WTC11 (cell line): Measurements from ENCODE around the gene SWT1. TPM values are rescaled to one million over a fixed set of nuclear protein-coding genes. Genes with fewer than 3 reads are reported as not detected.

Experiments used
- ATAC-seq: fragments of 200-7000 bp; cut with Tn5 transposase; 2 replicates; pipeline ENCODE4 v1.10.0; 2021; ENCODE audit warnings: mild to moderate bottlenecking, moderate library complexity
- CTCF ChIA-PET: fragments of 300-600 bp; sonication (Branson Sonifier 250); formaldehyde crosslinking; loops from one replicate; lab custom pipeline; 2021; ENCODE audit warnings: antibody characterized with exemption; lab: Charles Lee
- POLR2A ChIA-PET: fragments of 350-600 bp; sonication (Branson Sonifier 250); formaldehyde crosslinking; loops from one replicate; lab custom pipeline; 2021; ENCODE audit warnings: antibody characterized with exemption; lab: Charles Lee
- DNase-seq: peaks from one replicate; pipeline ENCODE4 v3.0.0; 2021; ENCODE audit warnings: low spot score
- H3K27ac Mint-ChIP-seq: 2 replicates; pipeline ENCODE4 v1.8.0; 2021; ENCODE audit warnings: mixed read lengths
- H3K27me3 Mint-ChIP-seq: 2 replicates; pipeline ENCODE4 v1.8.0; 2021; ENCODE audit warnings: low read depth, mild to moderate bottlenecking, moderate library complexity, mixed read lengths
- H3K36me3 Mint-ChIP-seq: 2 replicates; pipeline ENCODE4 v1.8.0; 2021; ENCODE audit warnings: mixed read lengths
- H3K4me1 Mint-ChIP-seq: 2 replicates; pipeline ENCODE4 v1.8.0; 2022; ENCODE audit warnings: mixed read lengths
- H3K4me3 Mint-ChIP-seq: 2 replicates; pipeline ENCODE4 v1.8.0; 2021; ENCODE audit warnings: mild to moderate bottlenecking, moderate library complexity, mixed read lengths
- H3K9me3 Mint-ChIP-seq: 2 replicates; pipeline ENCODE4 v1.8.0; 2021; ENCODE audit warnings: mixed read lengths
- CBFB ChIP-seq: sonication (generic); formaldehyde crosslinking; IDR thresholded peaks from 2 replicates; pipeline ENCODE4 v1.8.1; 2022; ENCODE audit warnings: mild to moderate bottlenecking, low read depth, missing genetic modification reagents
- CREB1 ChIP-seq: sonication (generic); formaldehyde crosslinking; IDR thresholded peaks from 2 replicates; pipeline ENCODE4 v1.8.0; 2023; ENCODE audit warnings: mild to moderate bottlenecking, missing genetic modification reagents
- CREM ChIP-seq: sonication (generic); formaldehyde crosslinking; IDR thresholded peaks from 2 replicates; pipeline ENCODE4 v1.8.1; 2022; ENCODE audit warnings: mild to moderate bottlenecking, missing genetic modification reagents, moderate library complexity
- ETV6 ChIP-seq: sonication (generic); formaldehyde crosslinking; IDR thresholded peaks from 2 replicates; pipeline ENCODE4 v1.8.1; 2022; ENCODE audit warnings: mild to moderate bottlenecking, missing genetic modification reagents
- FOXK1 ChIP-seq: sonication (generic); formaldehyde crosslinking; IDR thresholded peaks from 2 replicates; pipeline ENCODE4 v1.8.0; 2022; ENCODE audit warnings: mild to moderate bottlenecking, moderate library complexity, missing genetic modification reagents
- HMGA2 ChIP-seq: fragments of 250-450 bp; sonication (Bioruptor Pico); IDR thresholded peaks from 2 replicates; pipeline ENCODE4 v1.4.0; 2021; ENCODE audit warnings: mild to moderate bottlenecking, moderate library complexity
- MYBL2 ChIP-seq: sonication (generic); formaldehyde crosslinking; IDR thresholded peaks from 2 replicates; pipeline ENCODE4 v1.8.1; 2023; ENCODE audit warnings: mild to moderate bottlenecking, moderate library complexity, missing genetic modification reagents
- NR3C1 ChIP-seq: sonication (generic); formaldehyde crosslinking; conservative IDR thresholded peaks from 2 replicates; pipeline ENCODE4 v1.8.1; 2023; ENCODE audit warnings: low read depth, mild to moderate bottlenecking, missing genetic modification reagents
- RELA ChIP-seq: sonication (generic); formaldehyde crosslinking; IDR thresholded peaks from 2 replicates; pipeline ENCODE4 v1.8.1; 2022; ENCODE audit warnings: missing genetic modification reagents, mild to moderate bottlenecking, borderline replicate concordance
- SOX15 ChIP-seq: fragments of 250-450 bp; sonication (Bioruptor Pico); IDR thresholded peaks from 2 replicates; pipeline ENCODE4 v1.9.0; 2021; ENCODE audit warnings: mild to moderate bottlenecking
- ZNF232 ChIP-seq: sonication (generic); formaldehyde crosslinking; IDR thresholded peaks from 2 replicates; pipeline ENCODE4 v1.8.0; 2022; ENCODE audit warnings: mild to moderate bottlenecking, missing genetic modification reagents
- ZNF317 ChIP-seq: sonication (generic); formaldehyde crosslinking; IDR thresholded peaks from 2 replicates; pipeline ENCODE4 v1.8.1; 2023; ENCODE audit warnings: low read depth, mild to moderate bottlenecking, moderate library complexity, missing genetic modification reagents, borderline replicate concordance
- ZNF416 ChIP-seq: fragments of 250-450 bp; sonication (Bioruptor Pico); IDR thresholded peaks from 2 replicates; pipeline ENCODE4 v1.9.0; 2021; ENCODE audit warnings: mild to moderate bottlenecking, inconsistent platforms
- ZNF671 ChIP-seq: fragments of 250-450 bp; sonication (Bioruptor Pico); IDR thresholded peaks from 2 replicates; pipeline ENCODE4 v1.8.0; 2021; ENCODE audit warnings: mild to moderate bottlenecking
- total RNA-seq: library from RNA; stranded (reverse); gene quantifications from 3 replicates; pipeline ENCODE4 v1.2.3, GENCODE V29; 2021
- TF ChIP-seq, protein P1 (sequence below): sonication (generic); formaldehyde crosslinking; IDR thresholded peaks from 2 replicates; pipeline ENCODE4 v1.8.0; 2023; ENCODE audit warnings: missing genetic modification reagents
- TF ChIP-seq, protein P2 (sequence below): sonication (generic); formaldehyde crosslinking; IDR thresholded peaks from 2 replicates; pipeline ENCODE4 v1.8.1; 2023; ENCODE audit warnings: mild to moderate bottlenecking, missing genetic modification reagents, borderline replicate concordance
- TF ChIP-seq, protein P3 (sequence below): sonication (generic); formaldehyde crosslinking; IDR thresholded peaks from 2 replicates; pipeline ENCODE4 v1.8.1; 2023; ENCODE audit warnings: mild to moderate bottlenecking, missing genetic modification reagents
- TF ChIP-seq, protein P4 (sequence below): fragments of 250-450 bp; sonication (Bioruptor Pico); IDR thresholded peaks from 2 replicates; pipeline ENCODE4 v2.1.2; 2022; ENCODE audit warnings: mild to moderate bottlenecking, moderate library complexity

The SWT1 gene
- total RNA-seq, 1 experiment from 2014 or later: 5.8 TPM

DNA sequence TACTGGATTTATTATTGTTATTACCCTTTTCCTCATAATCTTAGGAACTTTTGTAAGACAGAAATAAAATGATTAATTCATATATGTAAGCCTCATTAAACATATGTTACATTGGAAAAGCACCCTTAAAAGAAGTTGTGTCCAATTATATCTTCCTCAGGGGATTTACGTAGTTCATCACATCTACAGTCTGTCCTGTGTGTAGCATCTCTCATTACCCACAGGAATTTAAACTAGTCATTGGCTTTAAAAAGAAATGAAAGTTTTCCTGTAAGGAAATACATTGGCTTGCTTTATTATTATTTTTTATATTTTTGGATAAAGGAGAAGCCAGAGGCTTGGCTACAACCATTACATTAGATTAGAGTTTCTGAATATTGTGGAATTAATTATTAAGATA lies 56.1 kb downstream of the SWT1 start:
- H3K27ac Mint-ChIP-seq: no peak overlapping the region
- TF ChIP-seq CBFB (CRISPR knock-in tag) (no peak), ZNF317 (no peak), SOX15 (CRISPR knock-in tag) (no peak), NR3C1 (CRISPR knock-in tag) (no peak), HMGA2 (no peak), ZNF416 (CRISPR knock-in tag) (no peak), MYBL2 (CRISPR knock-in tag) (no peak), FOXK1 (CRISPR knock-in tag) (no peak)
- TF ChIP-seq, protein P1, sequence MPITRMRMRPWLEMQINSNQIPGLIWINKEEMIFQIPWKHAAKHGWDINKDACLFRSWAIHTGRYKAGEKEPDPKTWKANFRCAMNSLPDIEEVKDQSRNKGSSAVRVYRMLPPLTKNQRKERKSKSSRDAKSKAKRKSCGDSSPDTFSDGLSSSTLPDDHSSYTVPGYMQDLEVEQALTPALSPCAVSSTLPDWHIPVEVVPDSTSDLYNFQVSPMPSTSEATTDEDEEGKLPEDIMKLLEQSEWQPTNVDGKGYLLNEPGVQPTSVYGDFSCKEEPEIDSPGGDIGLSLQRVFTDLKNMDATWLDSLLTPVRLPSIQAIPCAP (CRISPR knock-in tag): no peak
- TF ChIP-seq, protein P2, sequence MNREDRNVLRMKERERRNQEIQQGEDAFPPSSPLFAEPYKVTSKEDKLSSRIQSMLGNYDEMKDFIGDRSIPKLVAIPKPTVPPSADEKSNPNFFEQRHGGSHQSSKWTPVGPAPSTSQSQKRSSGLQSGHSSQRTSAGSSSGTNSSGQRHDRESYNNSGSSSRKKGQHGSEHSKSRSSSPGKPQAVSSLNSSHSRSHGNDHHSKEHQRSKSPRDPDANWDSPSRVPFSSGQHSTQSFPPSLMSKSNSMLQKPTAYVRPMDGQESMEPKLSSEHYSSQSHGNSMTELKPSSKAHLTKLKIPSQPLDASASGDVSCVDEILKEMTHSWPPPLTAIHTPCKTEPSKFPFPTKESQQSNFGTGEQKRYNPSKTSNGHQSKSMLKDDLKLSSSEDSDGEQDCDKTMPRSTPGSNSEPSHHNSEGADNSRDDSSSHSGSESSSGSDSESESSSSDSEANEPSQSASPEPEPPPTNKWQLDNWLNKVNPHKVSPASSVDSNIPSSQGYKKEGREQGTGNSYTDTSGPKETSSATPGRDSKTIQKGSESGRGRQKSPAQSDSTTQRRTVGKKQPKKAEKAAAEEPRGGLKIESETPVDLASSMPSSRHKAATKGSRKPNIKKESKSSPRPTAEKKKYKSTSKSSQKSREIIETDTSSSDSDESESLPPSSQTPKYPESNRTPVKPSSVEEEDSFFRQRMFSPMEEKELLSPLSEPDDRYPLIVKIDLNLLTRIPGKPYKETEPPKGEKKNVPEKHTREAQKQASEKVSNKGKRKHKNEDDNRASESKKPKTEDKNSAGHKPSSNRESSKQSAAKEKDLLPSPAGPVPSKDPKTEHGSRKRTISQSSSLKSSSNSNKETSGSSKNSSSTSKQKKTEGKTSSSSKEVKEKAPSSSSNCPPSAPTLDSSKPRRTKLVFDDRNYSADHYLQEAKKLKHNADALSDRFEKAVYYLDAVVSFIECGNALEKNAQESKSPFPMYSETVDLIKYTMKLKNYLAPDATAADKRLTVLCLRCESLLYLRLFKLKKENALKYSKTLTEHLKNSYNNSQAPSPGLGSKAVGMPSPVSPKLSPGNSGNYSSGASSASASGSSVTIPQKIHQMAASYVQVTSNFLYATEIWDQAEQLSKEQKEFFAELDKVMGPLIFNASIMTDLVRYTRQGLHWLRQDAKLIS (CRISPR knock-in tag): no peak
- TF ChIP-seq, protein P3, sequence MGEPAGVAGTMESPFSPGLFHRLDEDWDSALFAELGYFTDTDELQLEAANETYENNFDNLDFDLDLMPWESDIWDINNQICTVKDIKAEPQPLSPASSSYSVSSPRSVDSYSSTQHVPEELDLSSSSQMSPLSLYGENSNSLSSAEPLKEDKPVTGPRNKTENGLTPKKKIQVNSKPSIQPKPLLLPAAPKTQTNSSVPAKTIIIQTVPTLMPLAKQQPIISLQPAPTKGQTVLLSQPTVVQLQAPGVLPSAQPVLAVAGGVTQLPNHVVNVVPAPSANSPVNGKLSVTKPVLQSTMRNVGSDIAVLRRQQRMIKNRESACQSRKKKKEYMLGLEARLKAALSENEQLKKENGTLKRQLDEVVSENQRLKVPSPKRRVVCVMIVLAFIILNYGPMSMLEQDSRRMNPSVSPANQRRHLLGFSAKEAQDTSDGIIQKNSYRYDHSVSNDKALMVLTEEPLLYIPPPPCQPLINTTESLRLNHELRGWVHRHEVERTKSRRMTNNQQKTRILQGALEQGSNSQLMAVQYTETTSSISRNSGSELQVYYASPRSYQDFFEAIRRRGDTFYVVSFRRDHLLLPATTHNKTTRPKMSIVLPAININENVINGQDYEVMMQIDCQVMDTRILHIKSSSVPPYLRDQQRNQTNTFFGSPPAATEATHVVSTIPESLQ: no peak
- ChIA-PET POLR2A (no interaction called here), CTCF (no interaction called here)
- peaks cover 25% of the 10 kb centered on the region for H3K36me3 Mint-ChIP-seq
- DNase-seq (no peak), ATAC-seq (no peak)
- peaks cover 34% of the 10 kb centered on the region for H3K9me3 Mint-ChIP-seq
- no peaks in the 10 kb centered on the region for H3K27me3 Mint-ChIP-seq
- H3K4me1 Mint-ChIP-seq: no peaks in the 10 kb centered on the region
- H3K4me3 Mint-ChIP-seq: no peak overlapping the region

DNA sequence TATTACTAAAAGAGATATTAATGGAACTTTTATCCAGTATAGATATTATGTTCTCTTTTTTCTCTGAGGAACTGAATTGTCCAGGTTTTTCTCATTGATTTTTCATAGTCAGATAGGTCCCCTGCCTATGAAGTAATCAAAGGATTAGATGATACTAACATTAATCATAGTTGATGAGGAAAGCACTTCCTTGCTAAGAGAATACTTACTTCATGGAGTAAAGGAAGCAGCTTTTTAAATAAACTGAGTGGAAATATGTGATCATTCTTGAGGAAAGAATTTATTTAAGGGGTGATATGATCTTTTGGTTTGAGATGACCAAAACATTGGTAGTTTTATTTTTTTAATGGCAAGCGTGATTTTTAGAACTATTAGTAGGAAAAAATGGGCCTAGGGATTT lies 58.9 kb downstream of the SWT1 start:
- DNase-seq (no peak), ATAC-seq (no peak)
- TF ChIP-seq ZNF232 (CRISPR knock-in tag): no peak
- no peak for TF ChIP-seq ZNF671 (CRISPR knock-in tag)
- TF ChIP-seq NR3C1 (CRISPR knock-in tag): no peak
- TF ChIP-seq, protein P4, sequence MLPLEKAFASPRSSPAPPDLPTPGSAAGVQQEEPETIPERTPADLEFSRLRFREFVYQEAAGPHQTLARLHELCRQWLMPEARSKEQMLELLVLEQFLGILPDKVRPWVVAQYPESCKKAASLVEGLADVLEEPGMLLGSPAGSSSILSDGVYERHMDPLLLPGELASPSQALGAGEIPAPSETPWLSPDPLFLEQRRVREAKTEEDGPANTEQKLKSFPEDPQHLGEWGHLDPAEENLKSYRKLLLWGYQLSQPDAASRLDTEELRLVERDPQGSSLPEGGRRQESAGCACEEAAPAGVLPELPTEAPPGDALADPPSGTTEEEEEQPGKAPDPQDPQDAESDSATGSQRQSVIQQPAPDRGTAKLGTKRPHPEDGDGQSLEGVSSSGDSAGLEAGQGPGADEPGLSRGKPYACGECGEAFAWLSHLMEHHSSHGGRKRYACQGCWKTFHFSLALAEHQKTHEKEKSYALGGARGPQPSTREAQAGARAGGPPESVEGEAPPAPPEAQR: no peak
- no peak for TF ChIP-seq CREB1 (CRISPR knock-in tag)
- no peak for TF ChIP-seq CREM (CRISPR knock-in tag)
- TF ChIP-seq RELA (CRISPR knock-in tag): no peak
- no peak for TF ChIP-seq ETV6
- H3K36me3 Mint-ChIP-seq: peaks cover 8% of the 10 kb centered on the region
- no peaks in the 10 kb centered on the region for H3K27me3 Mint-ChIP-seq
- no peak overlapping the region for H3K4me3 Mint-ChIP-seq
- H3K4me1 Mint-ChIP-seq: peaks cover 8% of the 10 kb centered on the region
- CTCF ChIA-PET: no interaction called here
- peaks cover 13% of the 10 kb centered on the region for H3K9me3 Mint-ChIP-seq
- no peak overlapping the region for H3K27ac Mint-ChIP-seq
- POLR2A ChIA-PET: no interaction called here
